ENCODE measurements around the gene RGS3. TPM values are rescaled to one million over a fixed set of nuclear protein-coding genes. Genes with fewer than 3 reads are reported as not detected.

RGS3 gene
- total and polyA plus RNA-seq, 2 of the 13 experiments (the other 11 are each of a cell fraction or from before 2014, with no cell fraction given) = 17.1 to 28.8 TPM

- Histone ChIP-seq H4K20me1 (ENCODE audit: insufficient read depth, low read length) (no peaks in the 10 kb centered on the region), H3K4me2 (ENCODE audit: low read depth, low read length) (no peak overlapping the region), H3K27me3 (ENCODE audit: control insufficient read depth in 1 of 2, insufficient read depth in 2 of 2, low read length in 2 of 2) (no peaks in the 10 kb centered on the region), H3K79me2 (ENCODE audit: insufficient read depth, low read length) (no peaks in the 10 kb centered on the region), H3K9me3 (ENCODE audit: low read length) (no peaks in the 10 kb centered on the region), H3K4me1 (ENCODE audit: insufficient read depth, low read length) (no peaks in the 10 kb centered on the region), H2AFZ (ENCODE audit: low read length) (no peak overlapping the region), H3K36me3 (replicated peaks in 1 of 2; ENCODE audit: control insufficient read depth in 1 of 2, insufficient read depth in 2 of 2, low read length in 2 of 2) (peaks cover 37 to 79% of the 10 kb centered on the region in 2 experiments), H3K4me3 (replicated peaks in 1 of 3; ENCODE audit: insufficient read depth in 1 of 3, low read depth in 2 of 3, low read length in 3 of 3) (no peak overlapping the region), H3K27ac (ENCODE audit: extremely low read length, insufficient read depth, low read length) (no peak overlapping the region), H3K9ac (ENCODE audit: insufficient read depth, low read depth, low read length) (no peak overlapping the region)
- ChIA-PET CTCF (ENCODE audit: low intra/inter-chr PET ratio, low total read pairs) (no interaction called here), POLR2A (interaction anchor here (1.4 kb wide), 1 partner anchor 192 kb away, joined by 3 read pairs; the partner anchor contains the start of gene WDR31)
- 93% methylated on average over 6 of the region's 7 CpGs for WGBS (ENCODE audit: low lambda C conversion rate)
- BruUV-seq (replicated peaks) = no TSS peak
- TF ChIP-seq REL (CRISPR knock-in tag; conservative IDR thresholded peaks at IDR 0.05) (no peak), SMAD9 (CRISPR knock-in tag; IDR thresholded peaks at IDR 0.05) (no peak), MAFK (conservative IDR thresholded peaks at IDR 0.05 in 1 of 2, IDR thresholded peaks at IDR 0.05 in 1 of 2; ENCODE audit: low read length in 2 of 2) (peak; percentile 63 to 69), RBAK (CRISPR knock-in tag; IDR thresholded peaks at IDR 0.05) (no peak), ZNF678 (CRISPR knock-in tag; IDR thresholded peaks at IDR 0.05) (no peak), MAFF (IDR thresholded peaks at IDR 0.05; ENCODE audit: low read depth, low read length) (peak; percentile 60; the same call in 1 of the 2 replicates), ZMYM2 (CRISPR knock-in tag; IDR thresholded peaks at IDR 0.05) (no peak)
- TF ChIP-seq, protein P1, sequence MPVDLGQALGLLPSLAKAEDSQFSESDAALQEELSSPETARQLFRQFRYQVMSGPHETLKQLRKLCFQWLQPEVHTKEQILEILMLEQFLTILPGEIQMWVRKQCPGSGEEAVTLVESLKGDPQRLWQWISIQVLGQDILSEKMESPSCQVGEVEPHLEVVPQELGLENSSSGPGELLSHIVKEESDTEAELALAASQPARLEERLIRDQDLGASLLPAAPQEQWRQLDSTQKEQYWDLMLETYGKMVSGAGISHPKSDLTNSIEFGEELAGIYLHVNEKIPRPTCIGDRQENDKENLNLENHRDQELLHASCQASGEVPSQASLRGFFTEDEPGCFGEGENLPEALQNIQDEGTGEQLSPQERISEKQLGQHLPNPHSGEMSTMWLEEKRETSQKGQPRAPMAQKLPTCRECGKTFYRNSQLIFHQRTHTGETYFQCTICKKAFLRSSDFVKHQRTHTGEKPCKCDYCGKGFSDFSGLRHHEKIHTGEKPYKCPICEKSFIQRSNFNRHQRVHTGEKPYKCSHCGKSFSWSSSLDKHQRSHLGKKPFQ (CRISPR knock-in tag; IDR thresholded peaks at IDR 0.05; ENCODE audit: insufficient replicate concordance) = no peak
- FAIRE-seq (no peak), DNase-seq (ENCODE audit: low spot score) (no peak), ATAC-seq (no peak)
- in situ Hi-C loops (cut with HindIII; ENCODE audit: extremely low pct_ligation_motif_present, low pct_unique_long_range_greater_than_20kb) (no loop called here), intact Hi-C loops (cut with micrococcal nuclease; ENCODE audit: unreplicated experiment) (no loop called here)
Observed at GRCh38 chr9:113531919-113532808, 68.6 kb downstream of the RGS3 start.
